Activated CD8-positive, alpha-beta T cell treated with anti-CD3 and anti-CD28 coated beads for 36 hours (primary cell): Measurements from ENCODE around the gene LRRC31. TPM values are rescaled to one million over a fixed set of nuclear protein-coding genes. Genes with fewer than 3 reads are reported as not detected.

Experiments
- ATAC-seq: fragments of 200-7000 bp; cut with Tn5 transposase; one replicate; pipeline ENCODE4 v1.10.0; 2021; ENCODE audit warnings: mild to moderate bottlenecking, moderate library complexity
- CTCF ChIA-PET: fragments of 350-600 bp; sonication (Branson Sonifier 250); formaldehyde crosslinking; loops from one replicate; lab custom pipeline; 2021; ENCODE audit warnings: antibody characterized with exemption; lab: Charles Lee
- POLR2A ChIA-PET: fragments of 350-600 bp; sonication (Branson Sonifier 250); formaldehyde crosslinking; loops from one replicate; lab custom pipeline; 2021; ENCODE audit warnings: antibody characterized with exemption; lab: Charles Lee
- DNase-seq: peaks from one replicate; pipeline ENCODE4 v3.0.0-alpha.2; 2020
- H3K27ac Mint-ChIP-seq: one replicate; pipeline ENCODE4 v1.8.0; 2021; ENCODE audit warnings: mild to moderate bottlenecking, mixed read lengths
- H3K27me3 Mint-ChIP-seq: one replicate; pipeline ENCODE4 v1.8.0; 2021; ENCODE audit warnings: mixed read lengths
- H3K36me3 Mint-ChIP-seq: one replicate; pipeline ENCODE4 v1.8.0; 2021; ENCODE audit warnings: low read depth, mixed read lengths
- H3K4me1 Mint-ChIP-seq: one replicate; pipeline ENCODE4 v1.8.0; 2021; ENCODE audit warnings: low read depth, mixed read lengths
- H3K4me3 Mint-ChIP-seq: one replicate; pipeline ENCODE4 v1.8.0; 2021; ENCODE audit warnings: mild to moderate bottlenecking, moderate library complexity, mixed read lengths
- H3K9me3 Mint-ChIP-seq: one replicate; pipeline ENCODE4 v1.8.0; 2021; ENCODE audit warnings: mixed read lengths
- CTCF ChIP-seq: fragments of 200-600 bp; IDR thresholded peaks from one replicate; pipeline ENCODE4 v1.8.0; 2022; ENCODE audit warnings: antibody characterized with exemption, mild to moderate bottlenecking
- intact Hi-C: fragments of 100-400 bp; cut with micrococcal nuclease; formaldehyde crosslinking; loops from one replicate; pipeline ENCODE4 v1.10.0; 2022
- total RNA-seq, 2 experiments: library from RNA; stranded (reverse); gene quantifications; one replicate each; pipeline ENCODE4 v1.2.3, GENCODE V29; 2021

The LRRC31 gene
- total RNA-seq, 2 experiments from 2014 or later = not detected

GRCh38 chr3:169822091-169822490 is 47.6 kb downstream of the LRRC31 start:
- no peak for TF ChIP-seq CTCF
- H3K4me3 Mint-ChIP-seq = no peak overlapping the region
- no peaks in the 10 kb centered on the region for H3K9me3 Mint-ChIP-seq
- intact Hi-C loops = no loop called here
- ATAC-seq (no peak), DNase-seq (no peak)
- no peaks in the 10 kb centered on the region for H3K4me1 Mint-ChIP-seq
- no peaks in the 10 kb centered on the region for H3K36me3 Mint-ChIP-seq
- POLR2A ChIA-PET = interaction anchor here (0.6 kb wide), 1 partner anchor 542 kb away, joined by 3 read pairs; no protein-coding TSS in a partner anchor
- H3K27ac Mint-ChIP-seq = no peak overlapping the region
- peaks cover 11% of the 10 kb centered on the region for H3K27me3 Mint-ChIP-seq
- CTCF ChIA-PET = interaction anchor here (1.4 kb wide), 1 partner anchor 41 kb away, joined by 3 read pairs; no protein-coding TSS in a partner anchor

- peaks cover 6% of the 10 kb centered on the region for H3K36me3 Mint-ChIP-seq
- peaks cover 16% of the 10 kb centered on the region for H3K9me3 Mint-ChIP-seq
- H3K27ac Mint-ChIP-seq = no peak overlapping the region
- H3K4me1 Mint-ChIP-seq = peaks cover 11% of the 10 kb centered on the region
- H3K27me3 Mint-ChIP-seq = peaks cover 6% of the 10 kb centered on the region
- ChIA-PET CTCF (no interaction called here), POLR2A (no interaction called here)
- no peak overlapping the region for H3K4me3 Mint-ChIP-seq
- intact Hi-C loops = no loop called here
- DNase-seq = no peak
- no peak for TF ChIP-seq CTCF
- ATAC-seq = no peak
Measured at GRCh38 chr3:169818316-169818715, 51.4 kb downstream of the LRRC31 start.

GRCh38 chr3:169815590-169816150 is 54.1 kb downstream of the LRRC31 start:
- intact Hi-C loops = no loop called here
- Mint-ChIP-seq H3K36me3 (peaks cover 6% of the 10 kb centered on the region), H3K27me3 (peaks cover 4% of the 10 kb centered on the region), H3K27ac (no peak overlapping the region), H3K9me3 (peaks cover 16% of the 10 kb centered on the region), H3K4me3 (no peak overlapping the region), H3K4me1 (peaks cover 19% of the 10 kb centered on the region)
- DNase-seq = no peak
- ChIA-PET CTCF (no interaction called here), POLR2A (no interaction called here)
- ATAC-seq = no peak
- no peak for TF ChIP-seq CTCF

- DNase-seq = peak; percentile 93
- Mint-ChIP-seq H3K4me1 (peaks cover 24% of the 10 kb centered on the region), H3K27me3 (peaks cover 4% of the 10 kb centered on the region), H3K36me3 (peaks cover 6% of the 10 kb centered on the region), H3K4me3 (peak overlapping the region; percentile 81), H3K27ac (peak overlapping the region; percentile 92), H3K9me3 (peaks cover 16% of the 10 kb centered on the region)
- ChIA-PET POLR2A (interaction anchor here (0.6 to 2.5 kb wide), 4 partner anchors 41 to 173 kb away, joined by 3 to 13 read pairs (median 4); partner anchors contain the start of genes ACTRT3 and MYNN), CTCF (interaction anchor here (0.5 to 1.5 kb wide), 3 partner anchors 18 to 49 kb away, joined by 3 read pairs; no protein-coding TSS in a partner anchor)
- ATAC-seq = peak; percentile 86
- intact Hi-C loops = loop anchor here (2.0 to 5.0 kb wide), 2 partner anchors 41 to 153 kb away; partner anchors contain the start of genes MYNN and SEC62
- peak; percentile 67 for TF ChIP-seq CTCF
Measured at GRCh38 chr3:169813757-169814517, 55.8 kb downstream of the LRRC31 start.
